Erythroblast (primary cell): Measurements from ENCODE around the gene LIN7C.

Experiments
- GATA1 ChIP-seq: IDR thresholded peaks from 2 replicates; pipeline ENCODE4 v1.6.1; 2011; ENCODE audit warnings: low read depth, mild to moderate bottlenecking, control low read depth, low read length, moderate library complexity
- POLR2A ChIP-seq: IDR thresholded peaks from 2 replicates; pipeline ENCODE4 v1.6.1; 2011; ENCODE audit warnings: mild to moderate bottlenecking, low read length

DNA sequence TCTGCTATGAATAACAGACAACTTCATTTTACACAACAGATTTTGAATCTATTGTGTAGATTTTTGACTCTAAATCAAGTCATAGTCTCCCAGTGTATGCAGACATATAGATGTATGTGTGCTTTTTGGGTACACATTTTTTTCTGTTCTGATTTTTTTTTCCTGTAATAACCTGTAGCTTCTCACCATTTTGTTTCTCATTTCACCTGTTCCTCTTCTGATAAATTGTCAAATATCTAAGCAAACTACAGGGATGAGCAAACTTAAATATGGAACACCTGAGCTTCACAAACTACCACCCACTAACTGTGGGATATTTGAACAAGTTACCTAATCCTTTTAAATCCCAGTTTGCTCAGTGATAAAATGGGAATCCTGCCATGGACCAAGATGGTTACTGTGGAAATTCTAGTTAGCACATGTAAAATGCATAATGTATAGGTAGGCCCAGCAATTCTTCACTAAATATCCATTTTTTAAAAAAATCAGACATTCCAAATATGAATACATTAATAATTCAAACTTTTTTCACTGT, 49.7 kb downstream of the LIN7C start:
- TF ChIP-seq POLR2A = no peak
- TF ChIP-seq GATA1 = no peak
